Measurements from ENCODE around the gene DOCK2. TPM values are rescaled to one million over a fixed set of nuclear protein-coding genes. Genes with fewer than 3 reads are reported as not detected.

The DOCK2 gene
- total and polyA plus RNA-seq, 2 donors (not counting 3 experiments of a cell fraction or from before 2014, with no cell fraction given) = 0.62 to 4.8 TPM

DNA sequence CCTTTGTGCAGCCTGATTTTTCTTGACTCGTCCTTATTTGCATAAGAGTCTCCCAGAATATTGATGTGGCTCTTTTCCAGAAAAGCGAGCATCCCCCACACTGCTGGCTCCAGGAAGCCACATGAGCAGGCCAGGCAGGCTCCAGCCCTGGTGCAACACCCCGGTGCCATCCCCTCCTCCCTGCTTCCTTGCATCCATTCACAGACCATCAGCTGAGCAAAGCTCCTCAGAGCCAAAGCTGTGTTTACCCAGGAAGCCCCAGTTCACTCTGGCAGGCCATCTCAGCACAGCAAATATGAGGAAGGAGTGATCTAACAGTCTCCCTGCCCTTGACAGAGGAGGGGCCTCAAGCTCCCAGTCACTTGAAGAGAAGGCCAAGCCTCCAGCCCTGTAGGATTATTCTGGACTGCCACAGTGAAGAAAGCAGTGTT lies 308.8 kb downstream of the DOCK2 start:
- FAIRE-seq (peak; percentile 72), DNase-seq (ENCODE audit: low read depth, low spot score) (peak; percentile 61)
- Histone ChIP-seq H2AFZ (ENCODE audit: low read depth, low read length) (peak overlapping the region; percentile 19), H4K20me1 (replicated peaks; ENCODE audit: control insufficient read depth, extremely low read depth, insufficient read depth, low read length) (no peaks in the 10 kb centered on the region), H3K9me1 (replicated peaks; ENCODE audit: control insufficient read depth, extremely low read depth, insufficient read depth, low read length) (no peaks in the 10 kb centered on the region), H3K27ac (ENCODE audit: insufficient read depth, low read depth, low read length) (peak overlapping the region; percentile 48), H3K4me1 (ENCODE audit: control insufficient read depth, extremely low read depth, insufficient read depth, low read length) (peaks cover 12% of the 10 kb centered on the region), H3K9me3 (replicated peaks; ENCODE audit: control insufficient read depth, insufficient read depth, low read length) (no peaks in the 10 kb centered on the region), H3K36me3 (ENCODE audit: control insufficient read depth in 2 of 2, extremely low read depth in 1 of 2, insufficient read depth in 2 of 2, low read length in 2 of 2) (no peaks in the 10 kb centered on the region), H3K4me2 (ENCODE audit: insufficient read depth, low read length) (no peak overlapping the region), H3K79me2 (ENCODE audit: control insufficient read depth, insufficient read depth, low read length) (peaks cover 44% of the 10 kb centered on the region), H3K4me3 (replicated peaks in 1 of 3; ENCODE audit: insufficient read depth in 1 of 3, low read depth in 1 of 3, low read length in 3 of 3) (no peak overlapping the region), H3K9ac (replicated peaks; ENCODE audit: extremely low read depth, insufficient read depth, low read length) (no peak overlapping the region), H3K27me3 (ENCODE audit: control insufficient read depth in 2 of 2, insufficient read depth in 2 of 2, low read length in 2 of 2) (no peaks in the 10 kb centered on the region)
- intact Hi-C loops (cut with micrococcal nuclease) = loop anchor here (1.0 kb wide), 2 partner anchors 25 to 34 kb away; partner anchors contain the start of gene INSYN2B
- CTCF ChIA-PET = interaction anchor here (0.9 to 8.5 kb wide), 6 partner anchors 9 to 244 kb away, joined by 3 to 64 read pairs (median 4); partner anchors contain the start of gene INSYN2B
- no TSS peak for BruUV-seq (replicated peaks)
- POLR2A ChIA-PET = no interaction called here
- TF ChIP-seq, protein P1, sequence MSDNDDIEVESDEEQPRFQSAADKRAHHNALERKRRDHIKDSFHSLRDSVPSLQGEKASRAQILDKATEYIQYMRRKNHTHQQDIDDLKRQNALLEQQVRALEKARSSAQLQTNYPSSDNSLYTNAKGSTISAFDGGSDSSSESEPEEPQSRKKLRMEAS (IDR thresholded peaks at IDR 0.05; ENCODE audit: insufficient read depth, insufficient read length) = no peak
- TF ChIP-seq POLR2A (IDR thresholded peaks at IDR 0.05; ENCODE audit: low read depth, low read length) (no peak), EZH2 (IDR thresholded peaks at IDR 0.05; ENCODE audit: borderline replicate concordance, low read depth, low read length, severe bottlenecking) (no peak), JUN (IDR thresholded peaks at IDR 0.05; ENCODE audit: borderline replicate concordance, insufficient read depth, insufficient read length, low read depth) (no peak), MYC (IDR thresholded peaks at IDR 0.05; ENCODE audit: low read depth, low read length) (no peak)
- dilution Hi-C loops (cut with MboI; ENCODE audit: extremely low pct_ligation_motif_present, low sequenced_read_pairs) = no loop called here

DNA sequence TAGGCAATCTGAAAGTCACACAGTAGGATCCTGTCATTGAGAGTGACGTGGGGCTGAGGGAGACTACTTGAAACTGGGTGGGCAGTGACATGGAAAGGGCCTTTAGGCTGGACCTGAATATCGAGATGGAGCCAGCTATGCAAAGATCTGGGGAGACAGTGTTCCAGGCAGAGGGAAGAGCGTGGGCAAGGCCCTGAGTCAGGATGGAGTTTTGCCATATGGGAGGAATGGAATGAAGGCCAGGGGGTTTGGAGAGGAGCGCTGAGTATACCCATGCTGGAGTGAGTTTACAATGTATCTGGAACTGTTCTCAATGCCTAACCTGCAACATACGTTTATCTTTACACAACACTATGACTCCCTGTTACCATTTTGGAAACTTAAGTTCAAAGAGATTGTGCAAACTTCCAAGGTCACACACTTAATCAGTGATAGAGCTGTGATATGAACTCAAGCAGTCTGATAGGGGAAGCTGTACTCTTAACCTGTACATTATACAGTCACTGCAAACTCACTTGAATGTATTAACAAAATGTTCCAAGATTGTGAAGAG lies 309.7 kb downstream of the DOCK2 start:
- H4K20me1 ChIP-seq (replicated peaks; ENCODE audit: control insufficient read depth, extremely low read depth, insufficient read depth, low read length) = no peaks in the 10 kb centered on the region
- dilution Hi-C loops (cut with MboI; ENCODE audit: extremely low pct_ligation_motif_present, low sequenced_read_pairs) (no loop called here), intact Hi-C loops (cut with micrococcal nuclease) (loop anchor here (1.0 kb wide), 2 partner anchors 24 to 33 kb away; partner anchors contain the start of gene INSYN2B)
- no peak for FAIRE-seq
- H3K9ac ChIP-seq (replicated peaks; ENCODE audit: extremely low read depth, insufficient read depth, low read length) = no peak overlapping the region
- CTCF ChIA-PET = interaction anchor here (0.7 to 8.5 kb wide), 7 partner anchors 10 to 124 kb away, joined by 3 to 64 read pairs (median 5); partner anchors contain the start of gene INSYN2B
- no TSS peak for BruUV-seq (replicated peaks)
- no peak for DNase-seq (ENCODE audit: low read depth, low spot score)
- H2AFZ ChIP-seq (ENCODE audit: low read depth, low read length) = no peak overlapping the region
- no peak overlapping the region for H3K4me3 ChIP-seq (replicated peaks in 1 of 3; ENCODE audit: insufficient read depth in 1 of 3, low read depth in 1 of 3, low read length in 3 of 3)
- H3K27ac ChIP-seq (ENCODE audit: insufficient read depth, low read depth, low read length) = no peak overlapping the region
- peaks cover 12% of the 10 kb centered on the region for H3K4me1 ChIP-seq (ENCODE audit: control insufficient read depth, extremely low read depth, insufficient read depth, low read length)
- POLR2A ChIA-PET = interaction anchor here (0.9 kb wide), 1 partner anchor 34 kb away, joined by 3 read pairs; the partner anchor contains the start of gene INSYN2B
- H3K27me3 ChIP-seq (ENCODE audit: control insufficient read depth in 2 of 2, insufficient read depth in 2 of 2, low read length in 2 of 2) = no peaks in the 10 kb centered on the region
- no peak overlapping the region for H3K4me2 ChIP-seq (ENCODE audit: insufficient read depth, low read length)
- no peak for TF ChIP-seq JUN (IDR thresholded peaks at IDR 0.05; ENCODE audit: borderline replicate concordance, insufficient read depth, insufficient read length, low read depth)
- TF ChIP-seq MYC (IDR thresholded peaks at IDR 0.05; ENCODE audit: low read depth, low read length) = no peak
- TF ChIP-seq POLR2A (IDR thresholded peaks at IDR 0.05; ENCODE audit: low read depth, low read length) = no peak
- TF ChIP-seq, protein P1 (IDR thresholded peaks at IDR 0.05; ENCODE audit: insufficient read depth, insufficient read length) = no peak
- TF ChIP-seq, protein P2, sequence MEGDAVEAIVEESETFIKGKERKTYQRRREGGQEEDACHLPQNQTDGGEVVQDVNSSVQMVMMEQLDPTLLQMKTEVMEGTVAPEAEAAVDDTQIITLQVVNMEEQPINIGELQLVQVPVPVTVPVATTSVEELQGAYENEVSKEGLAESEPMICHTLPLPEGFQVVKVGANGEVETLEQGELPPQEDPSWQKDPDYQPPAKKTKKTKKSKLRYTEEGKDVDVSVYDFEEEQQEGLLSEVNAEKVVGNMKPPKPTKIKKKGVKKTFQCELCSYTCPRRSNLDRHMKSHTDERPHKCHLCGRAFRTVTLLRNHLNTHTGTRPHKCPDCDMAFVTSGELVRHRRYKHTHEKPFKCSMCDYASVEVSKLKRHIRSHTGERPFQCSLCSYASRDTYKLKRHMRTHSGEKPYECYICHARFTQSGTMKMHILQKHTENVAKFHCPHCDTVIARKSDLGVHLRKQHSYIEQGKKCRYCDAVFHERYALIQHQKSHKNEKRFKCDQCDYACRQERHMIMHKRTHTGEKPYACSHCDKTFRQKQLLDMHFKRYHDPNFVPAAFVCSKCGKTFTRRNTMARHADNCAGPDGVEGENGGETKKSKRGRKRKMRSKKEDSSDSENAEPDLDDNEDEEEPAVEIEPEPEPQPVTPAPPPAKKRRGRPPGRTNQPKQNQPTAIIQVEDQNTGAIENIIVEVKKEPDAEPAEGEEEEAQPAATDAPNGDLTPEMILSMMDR (IDR thresholded peaks at IDR 0.05; ENCODE audit: extremely low read depth in 1 of 2, insufficient read depth in 1 of 2, low read depth in 1 of 2, low read length in 2 of 2) = no peak
- no peak for TF ChIP-seq POLR2AphosphoS5 (IDR thresholded peaks at IDR 0.05; ENCODE audit: insufficient read depth, low read depth, low read length)
- TF ChIP-seq EZH2 (IDR thresholded peaks at IDR 0.05; ENCODE audit: borderline replicate concordance, low read depth, low read length, severe bottlenecking) = no peak
- TF ChIP-seq GATA2 (IDR thresholded peaks at IDR 0.05; ENCODE audit: insufficient read depth, insufficient read length, low read depth, low read length) = no peak
- TF ChIP-seq FOS (IDR thresholded peaks at IDR 0.05; ENCODE audit: borderline replicate concordance, insufficient read depth, low read length) = no peak
- H3K36me3 ChIP-seq (ENCODE audit: control insufficient read depth in 2 of 2, extremely low read depth in 1 of 2, insufficient read depth in 2 of 2, low read length in 2 of 2) = no peaks in the 10 kb centered on the region
- H3K79me2 ChIP-seq (ENCODE audit: control insufficient read depth, insufficient read depth, low read length) = peaks cover 50% of the 10 kb centered on the region
- no peaks in the 10 kb centered on the region for H3K9me3 ChIP-seq (replicated peaks; ENCODE audit: control insufficient read depth, insufficient read depth, low read length)
- H3K9me1 ChIP-seq (replicated peaks; ENCODE audit: control insufficient read depth, extremely low read depth, insufficient read depth, low read length) = no peaks in the 10 kb centered on the region
